IPS-18c (cell line): ENCODE measurements around the gene MPST.

ENCODE experiments used
- H3K4me3 ChIP-seq: 2 replicates; pipeline ENCODE4 v1.7.0; 2013; ENCODE audit warnings: low read depth, mild to moderate bottlenecking, low read length, moderate library complexity; ENCODE audit not compliant: insufficient read depth
- H3K9me3 ChIP-seq: one replicate; pipeline ENCODE4 v1.6.1; 2013; ENCODE audit warnings: mild to moderate bottlenecking, low read length, moderate library complexity; ENCODE audit not compliant: control insufficient read depth, insufficient read depth

MPST gene

DNA sequence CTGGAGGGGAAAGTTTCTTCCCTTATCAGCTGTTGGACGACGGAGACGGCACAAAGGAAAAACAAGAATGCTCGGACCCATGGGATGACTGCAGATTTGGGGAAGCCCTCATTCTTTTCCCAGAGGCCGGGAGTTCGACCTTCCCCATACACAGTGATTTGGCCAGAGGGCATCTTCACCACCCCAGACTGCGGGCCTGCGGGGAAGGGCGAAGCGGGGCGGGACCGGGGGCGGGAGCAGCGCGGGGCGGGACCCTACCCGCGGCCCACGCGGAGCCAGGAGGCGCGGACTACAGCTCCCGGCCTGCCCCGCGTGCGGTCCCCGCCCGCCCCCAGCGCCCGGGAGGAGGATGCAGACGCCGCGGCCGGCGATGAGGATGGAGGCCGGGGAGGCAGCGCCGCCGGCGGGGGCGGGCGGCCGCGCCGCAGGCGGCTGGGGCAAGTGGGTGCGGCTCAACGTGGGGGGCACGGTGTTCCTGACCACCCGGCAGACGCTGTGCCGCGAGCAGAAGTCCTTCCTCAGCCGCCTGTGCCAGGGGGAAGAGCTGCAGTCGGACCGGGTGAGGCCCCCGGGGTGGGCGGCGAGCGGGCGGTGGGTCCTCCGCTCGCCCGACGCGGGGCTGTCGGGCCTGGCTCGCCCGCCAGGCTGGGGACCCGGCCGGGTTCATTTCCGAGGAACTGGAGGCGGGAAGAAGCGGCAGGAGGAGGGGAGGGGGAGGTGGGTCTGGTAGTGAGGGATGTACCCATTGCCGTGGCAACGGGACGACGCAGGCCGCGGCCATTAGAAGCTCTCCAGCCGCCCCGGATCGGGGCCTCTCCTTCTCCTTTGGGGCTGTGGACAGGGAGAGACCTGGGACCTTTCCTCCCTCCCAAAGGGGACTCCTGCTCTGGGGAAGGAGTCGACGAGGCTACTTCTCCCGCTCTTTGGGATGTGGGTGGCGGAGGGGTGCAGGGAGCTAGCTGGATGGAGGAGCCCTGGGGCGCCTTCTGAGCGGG is 32.1 kb downstream of the MPST start, which contains the start of gene KCTD17:
Gene KCTD17 (plus strand): TSS at position 352 of the 995 bp plus-strand sequence. CDS start 19 bp downstream, at position 371.
- Histone ChIP-seq H3K9me3 (no peaks in the 10 kb centered on the region), H3K4me3 (peak within 1 kb of the TSS; percentile 82)

DNA sequence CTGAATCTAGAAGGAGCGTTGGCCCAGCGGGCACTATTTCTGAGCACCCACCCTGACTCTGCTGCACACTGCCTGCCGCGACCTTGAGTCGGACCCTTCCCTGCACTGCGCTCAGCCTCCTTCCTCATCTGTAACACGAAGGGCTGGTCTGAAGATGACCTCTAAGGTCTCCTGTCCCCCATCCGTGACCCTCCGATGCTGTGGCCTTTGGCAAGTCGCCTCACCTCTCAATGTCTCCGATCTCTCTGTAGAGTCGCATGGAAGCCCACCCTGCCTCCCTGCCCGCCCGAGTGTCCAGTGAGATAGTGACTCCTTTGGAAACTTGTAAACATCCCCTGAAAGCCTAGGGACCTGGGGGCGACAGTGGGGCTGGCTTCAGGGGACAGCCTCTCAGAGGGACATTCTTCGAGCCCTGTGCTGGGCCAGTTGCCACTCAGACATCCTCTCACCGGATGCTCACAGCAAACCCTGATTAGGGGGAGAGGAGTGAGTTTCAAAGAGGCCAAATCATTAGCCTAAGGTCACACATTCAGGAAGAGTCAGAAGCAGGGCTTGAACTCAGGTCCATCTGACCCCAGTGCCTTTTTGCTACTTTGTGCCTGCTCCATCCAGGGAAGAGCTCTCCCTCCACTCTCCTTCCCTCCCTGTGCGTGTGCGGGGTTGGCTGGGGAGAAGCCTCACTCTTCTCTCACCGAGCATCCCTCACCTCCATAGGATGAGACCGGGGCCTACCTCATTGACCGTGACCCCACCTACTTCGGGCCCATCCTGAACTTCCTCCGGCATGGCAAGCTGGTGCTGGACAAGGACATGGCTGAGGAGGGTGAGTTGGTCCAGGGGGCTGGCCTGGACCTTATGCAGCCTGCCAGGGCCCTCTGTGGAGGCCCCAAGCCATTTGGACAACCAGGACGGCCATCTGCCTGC is 33.1 kb downstream of the MPST start:
- peak overlapping the region; percentile 82; the same call in 1 of the 2 replicates for H3K4me3 ChIP-seq
- H3K9me3 ChIP-seq, result no peaks in the 10 kb centered on the region

DNA sequence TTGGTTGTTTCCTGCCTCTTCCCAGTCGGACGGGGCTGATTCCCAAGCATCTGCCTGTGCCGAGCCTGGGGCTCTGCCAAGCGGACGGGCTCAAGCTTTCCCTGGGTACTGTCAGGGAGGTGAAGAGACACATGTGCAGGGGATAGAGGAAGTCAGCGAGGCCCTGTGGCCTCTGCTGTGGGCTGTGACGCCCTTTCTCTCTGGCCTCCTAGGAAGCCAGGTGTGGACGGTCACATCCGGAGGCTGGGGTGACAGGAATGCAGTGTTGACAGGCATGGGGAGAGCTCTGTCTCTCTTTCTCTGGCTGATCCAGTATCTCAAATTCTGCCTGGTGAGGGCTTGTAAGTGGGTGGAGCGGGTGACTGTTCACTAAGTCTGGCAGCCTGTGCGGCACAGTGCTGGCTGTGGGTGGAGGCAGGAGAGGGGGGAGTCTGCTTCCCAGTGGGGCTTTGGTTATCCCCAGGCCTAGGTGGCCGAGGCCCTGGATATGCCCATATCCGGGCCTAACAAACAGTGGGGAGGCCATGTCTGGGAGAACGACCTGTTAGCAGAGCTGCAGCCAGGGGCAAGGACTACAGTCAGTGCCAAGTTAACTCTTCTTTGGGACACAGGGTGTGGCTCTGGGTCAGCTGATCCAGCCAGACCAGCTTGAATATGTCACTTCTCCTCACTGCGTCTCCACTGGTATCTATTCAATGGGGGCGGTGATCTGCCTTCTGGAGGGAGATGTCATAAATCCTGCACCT is 33.9 kb downstream of the MPST start:
- H3K4me3 ChIP-seq, result no peak overlapping the region
- H3K9me3 ChIP-seq, result no peaks in the 10 kb centered on the region

DNA sequence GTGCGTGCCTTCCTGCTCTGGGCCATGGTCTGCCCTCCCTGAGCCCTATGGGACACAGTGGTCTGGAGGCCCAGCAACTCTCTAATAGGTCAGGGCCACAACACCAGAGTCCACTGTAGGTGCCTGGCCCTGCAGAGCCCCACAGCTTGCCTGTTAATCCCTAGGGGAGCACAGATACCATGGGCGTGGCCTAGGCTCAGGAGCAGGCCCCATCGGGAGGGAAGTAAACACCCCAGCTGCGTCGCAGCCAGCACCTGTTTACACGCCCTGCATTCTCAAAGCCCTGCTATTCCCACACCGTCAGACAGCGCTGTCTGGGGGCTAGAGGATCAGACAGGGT is 34.5 kb downstream of the MPST start:
- Histone ChIP-seq H3K9me3 (no peaks in the 10 kb centered on the region), H3K4me3 (no peak overlapping the region)

DNA sequence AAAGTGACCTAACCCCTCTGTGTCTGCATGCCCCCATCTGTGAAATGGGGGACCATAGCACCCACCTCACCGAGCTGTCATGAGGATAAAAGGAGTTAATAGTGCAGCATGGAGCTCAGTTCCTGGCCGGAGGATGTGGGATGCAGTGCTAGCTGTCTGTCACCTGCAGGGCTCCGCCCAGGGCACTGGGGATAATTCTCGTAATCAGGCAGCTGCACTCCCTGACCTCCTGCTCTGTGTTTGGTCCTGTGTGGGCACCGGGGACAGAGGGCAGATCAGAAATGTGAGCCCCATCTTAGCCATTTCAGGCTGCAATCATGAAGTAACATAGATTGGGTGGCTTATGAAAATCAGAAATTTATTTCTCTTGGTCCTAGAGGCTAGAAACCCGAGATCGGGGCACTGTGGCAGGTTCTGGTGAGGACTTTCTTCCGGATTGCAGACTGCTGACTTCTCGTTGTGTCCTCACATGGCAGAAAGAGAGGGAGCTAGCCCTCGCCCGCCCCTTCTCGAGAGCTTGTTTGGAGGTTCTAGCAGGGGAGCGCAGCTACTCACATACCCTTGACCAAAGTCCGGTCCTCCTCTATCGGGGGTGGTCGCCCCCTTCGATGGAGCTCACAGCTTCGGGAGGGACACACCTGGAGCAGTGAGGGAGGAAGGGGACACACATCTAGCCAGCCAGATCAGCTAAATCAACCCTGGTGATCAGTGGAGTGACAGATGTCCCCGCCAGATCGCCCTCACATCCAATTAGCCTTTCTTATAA is 35.2 kb downstream of the MPST start:
- no peaks in the 10 kb centered on the region for H3K9me3 ChIP-seq

DNA sequence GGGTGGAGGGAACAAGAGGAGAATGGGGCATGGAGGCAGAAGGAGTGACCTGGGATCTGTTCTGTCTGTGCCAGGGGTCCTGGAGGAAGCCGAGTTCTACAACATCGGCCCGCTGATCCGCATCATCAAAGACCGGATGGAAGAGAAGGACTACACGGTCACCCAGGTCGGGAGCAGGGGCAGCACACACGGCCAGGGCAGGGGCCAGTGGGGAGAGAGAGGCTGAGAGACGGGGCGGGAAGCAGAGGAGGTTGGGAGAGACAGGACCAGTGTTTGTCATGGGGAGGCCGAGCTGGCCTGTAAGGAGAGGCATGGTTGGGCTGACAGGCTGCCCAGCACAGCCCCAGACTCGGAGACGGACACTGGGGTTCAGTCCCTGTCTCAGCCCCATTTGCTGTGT is 36.7 kb downstream of the MPST start:
- Histone ChIP-seq H3K9me3 (no peaks in the 10 kb centered on the region), H3K4me3 (no peak overlapping the region)

More for the DNA sequence above, 35.2 kb downstream of the MPST start:
- no peak overlapping the region for H3K4me3 ChIP-seq

DNA sequence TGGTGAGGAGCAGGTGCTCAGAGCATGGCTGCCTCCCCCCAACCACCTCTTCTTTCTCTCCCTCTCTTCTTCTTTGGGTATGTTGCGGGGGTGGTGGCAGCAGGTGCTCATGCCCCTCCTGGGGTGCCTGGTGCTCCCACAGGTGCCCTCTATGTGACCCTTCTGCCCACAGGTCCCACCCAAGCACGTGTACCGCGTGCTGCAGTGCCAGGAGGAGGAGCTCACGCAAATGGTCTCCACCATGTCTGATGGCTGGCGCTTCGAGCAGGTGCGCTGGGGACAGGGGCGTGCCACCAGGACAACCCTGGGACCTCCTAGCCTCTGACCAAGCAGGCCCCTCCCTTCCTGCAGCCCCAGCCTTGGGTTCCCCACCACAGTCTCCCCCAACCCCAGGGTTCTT is 37.7 kb downstream of the MPST start:
- H3K4me3 ChIP-seq, result no peak overlapping the region
- H3K9me3 ChIP-seq, result no peaks in the 10 kb centered on the region

DNA sequence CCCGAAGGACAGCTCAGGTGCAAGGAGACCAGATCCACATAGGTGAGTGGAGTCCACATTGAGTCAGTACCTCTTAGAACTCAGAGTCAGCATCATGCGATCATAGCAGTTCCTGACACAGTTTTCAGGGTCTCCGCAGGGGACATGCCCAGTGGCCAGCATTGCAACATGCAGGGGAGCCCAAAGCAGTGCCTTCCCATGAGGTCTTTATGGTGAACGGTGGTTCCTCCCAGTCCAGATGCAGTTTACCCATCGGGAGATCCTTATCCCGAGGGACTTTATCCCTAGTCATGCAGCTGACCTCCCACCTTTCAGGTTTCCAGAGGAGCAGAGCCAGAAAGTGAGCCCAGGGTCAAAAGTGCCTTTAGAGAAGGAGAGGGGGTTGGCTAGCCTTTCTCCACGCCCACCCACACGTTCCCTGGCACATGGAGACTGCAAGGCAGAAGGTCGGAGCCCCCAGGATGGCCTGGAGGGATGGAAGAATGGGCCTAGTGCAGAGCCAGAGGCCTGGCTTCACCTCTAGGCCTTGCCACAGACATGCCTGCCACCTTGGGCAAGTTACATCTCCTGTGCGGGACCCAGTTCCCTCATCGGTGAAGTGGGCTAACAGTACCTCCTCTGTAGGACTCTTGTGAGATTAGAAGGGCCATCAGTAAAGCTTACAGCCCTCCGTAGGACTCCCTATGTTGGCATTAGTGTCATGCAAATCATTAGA is 38.4 kb downstream of the MPST start:
- H3K9me3 ChIP-seq, result no peaks in the 10 kb centered on the region
- no peak overlapping the region for H3K4me3 ChIP-seq

DNA sequence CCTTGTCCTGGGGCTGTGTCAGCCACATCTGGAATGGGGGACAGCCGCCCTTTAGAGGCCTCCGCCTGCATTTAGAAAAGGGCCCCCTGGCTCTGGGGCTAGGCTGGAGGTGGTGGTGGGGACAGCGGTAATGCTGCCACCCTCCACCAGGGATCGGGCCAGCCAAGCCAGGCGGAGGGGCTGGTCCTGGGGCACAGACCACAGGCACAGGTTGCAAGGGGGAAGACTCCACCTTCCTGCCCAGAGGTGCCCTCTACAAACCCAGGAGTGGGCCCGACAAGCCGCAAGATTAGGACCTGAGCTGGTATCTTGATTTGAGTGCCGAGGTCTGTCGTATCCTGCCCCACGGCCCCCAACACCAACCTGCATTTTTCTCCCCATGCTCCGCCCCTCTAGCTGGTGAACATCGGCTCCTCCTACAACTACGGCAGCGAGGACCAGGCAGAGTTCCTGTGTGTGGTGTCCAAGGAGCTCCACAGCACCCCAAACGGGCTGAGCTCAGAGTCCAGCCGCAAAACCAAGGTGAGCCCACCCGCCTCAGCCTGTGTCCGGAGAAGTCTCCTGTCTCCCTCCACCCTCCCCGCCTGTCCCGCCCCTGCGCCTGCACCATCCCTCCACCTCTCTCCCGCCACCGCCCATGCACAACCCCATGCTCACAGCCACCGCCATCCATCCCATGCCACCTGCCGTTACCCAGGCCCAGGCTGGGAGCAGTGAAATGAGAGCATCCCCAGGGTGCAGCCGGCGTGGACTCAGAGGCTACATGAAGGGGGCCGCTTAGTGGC is 39.6 kb downstream of the MPST start:
- Histone ChIP-seq H3K4me3 (no peak overlapping the region), H3K9me3 (no peaks in the 10 kb centered on the region)

DNA sequence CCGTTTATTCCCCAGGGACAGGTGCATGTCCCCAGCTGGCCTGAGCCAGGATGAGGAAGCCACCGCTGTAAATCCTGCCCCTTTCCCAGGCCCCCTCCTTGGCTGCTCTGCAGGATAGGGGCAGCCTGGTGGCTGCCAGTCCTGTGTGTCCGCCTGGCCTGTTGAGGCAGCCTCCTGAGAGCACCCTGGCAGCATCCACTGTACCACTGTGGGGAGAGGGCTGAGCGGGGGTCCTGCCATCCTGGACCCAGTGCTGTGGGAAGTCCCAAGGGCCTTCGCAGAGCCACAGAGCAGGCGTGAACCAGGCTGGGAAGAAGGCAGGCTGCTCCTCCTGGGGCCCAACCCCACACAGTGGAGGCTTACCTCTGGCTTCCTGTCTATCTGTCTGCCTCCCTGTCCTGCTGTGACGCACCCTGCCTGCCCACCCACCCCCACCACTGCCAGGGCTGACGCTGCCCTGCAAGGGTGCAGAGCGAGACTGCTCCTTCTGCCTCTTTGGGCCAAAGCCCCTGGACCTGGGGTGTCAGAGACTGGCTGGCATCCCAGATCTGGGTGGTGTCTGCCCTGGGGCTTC is 40.4 kb downstream of the MPST start:
- Histone ChIP-seq H3K4me3 (no peak overlapping the region), H3K9me3 (no peaks in the 10 kb centered on the region)

DNA sequence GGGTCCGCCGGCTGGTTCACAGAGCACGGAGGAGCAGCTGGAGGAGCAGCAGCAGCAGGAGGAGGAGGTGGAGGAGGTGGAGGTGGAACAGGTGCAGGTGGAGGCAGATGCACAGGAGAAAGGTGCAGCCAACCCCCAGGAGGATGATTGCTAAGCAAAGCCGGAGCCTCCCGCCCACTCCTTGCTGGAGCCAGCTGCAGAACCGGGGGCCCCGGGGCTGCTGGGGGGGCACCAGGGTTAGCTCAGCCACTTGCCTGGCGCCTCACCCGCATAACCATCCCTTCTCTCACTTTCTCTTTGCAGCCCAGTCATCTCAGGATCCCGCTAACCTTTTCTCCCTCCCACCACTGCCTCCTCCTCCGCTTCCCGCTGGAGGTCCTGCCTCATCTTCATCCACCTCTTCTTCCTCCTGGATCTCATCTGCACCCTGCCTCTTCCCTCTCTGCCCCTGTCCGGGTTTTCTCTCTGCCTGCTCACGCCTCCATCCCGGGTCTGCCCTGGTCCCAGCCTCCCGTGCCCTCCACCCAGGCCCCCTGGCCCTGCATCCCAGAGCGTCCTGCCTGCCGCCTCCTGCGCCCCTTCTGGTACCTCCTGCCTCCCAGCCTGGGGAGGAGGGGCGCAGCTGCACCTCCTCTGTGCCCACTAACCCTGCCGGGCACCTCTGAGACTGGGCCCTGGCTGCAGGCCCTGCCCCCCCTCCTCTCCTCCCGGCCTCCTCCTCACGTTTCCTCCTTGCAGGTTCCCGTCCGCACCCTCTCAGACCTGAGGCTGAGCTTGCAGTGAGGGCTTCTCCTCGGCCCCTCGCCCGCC is 41.5 kb downstream of the MPST start:
- Histone ChIP-seq H3K4me3 (no peak overlapping the region), H3K9me3 (no peaks in the 10 kb centered on the region)

DNA sequence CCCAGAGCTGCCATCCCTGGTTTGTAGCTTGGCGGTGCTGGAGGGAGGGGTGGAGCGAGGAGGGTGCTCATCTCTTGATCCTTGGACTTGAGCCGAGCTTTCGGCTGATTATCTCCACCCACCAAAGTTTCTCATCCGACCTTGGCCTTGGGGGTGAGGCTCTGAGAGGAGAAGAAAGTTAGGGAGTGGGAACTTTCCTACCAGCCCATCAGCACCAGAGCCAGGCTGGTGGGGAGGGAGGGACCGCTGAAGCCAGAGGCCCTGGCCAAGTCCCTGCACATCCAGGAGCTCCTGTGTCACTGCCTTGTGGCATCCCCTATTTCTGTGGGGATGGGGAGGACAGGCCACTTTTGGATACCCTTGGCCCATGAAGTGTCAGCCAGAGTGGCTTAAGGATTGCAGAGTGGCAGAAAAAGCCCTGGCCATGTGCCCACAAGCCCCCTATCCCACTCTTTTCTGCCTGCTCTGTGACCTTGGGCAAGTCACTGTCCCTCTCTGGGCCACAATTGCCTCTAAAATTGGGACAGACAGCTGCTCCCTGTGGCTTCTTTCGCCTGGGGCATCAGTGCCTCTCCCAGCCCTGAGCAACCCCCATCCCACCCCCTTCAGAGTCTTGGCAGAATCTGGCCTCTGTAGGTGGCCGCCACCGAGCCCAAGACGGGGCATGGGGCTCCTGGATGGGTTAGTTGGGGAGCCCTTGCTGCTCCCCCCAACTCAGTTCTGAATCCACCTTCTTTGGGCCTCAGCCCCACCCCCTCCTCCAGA is 42.3 kb downstream of the MPST start:
- no peaks in the 10 kb centered on the region for H3K9me3 ChIP-seq
- no peak overlapping the region; the same call in 1 of the 2 replicates for H3K4me3 ChIP-seq

DNA sequence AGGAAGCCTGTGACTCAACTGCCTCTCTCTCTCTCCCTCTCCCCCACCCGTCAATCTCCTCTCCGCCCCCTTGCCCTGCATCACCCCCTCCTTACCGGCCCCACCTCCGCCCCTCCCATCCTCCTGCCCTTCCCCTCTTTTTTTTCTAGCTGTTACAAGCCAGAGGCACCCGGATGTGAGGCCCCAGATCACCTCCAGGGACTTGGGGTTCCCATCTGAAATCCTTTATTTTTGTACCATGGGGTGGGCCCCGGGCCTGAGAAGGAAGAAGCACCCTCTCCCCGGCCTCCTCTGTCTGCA is 42.8 kb downstream of the MPST start:
- no peak overlapping the region for H3K4me3 ChIP-seq
- H3K9me3 ChIP-seq, result no peaks in the 10 kb centered on the region
